ENCODE measurements around the gene KDR. TPM values are rescaled to one million over a fixed set of nuclear protein-coding genes. Genes with fewer than 3 reads are reported as not detected.

KDR gene
- total and polyA plus RNA-seq, 10 of the 15 experiments (the other 5 are each of a cell fraction or from before 2014, with no cell fraction given) = 0.04 to 0.13 TPM; not detected in 8

- Histone ChIP-seq H2AFZ (ENCODE audit: control insufficient read depth, low read depth, low read length) (no peak overlapping the region), H3K36me3 (ENCODE audit: control insufficient read depth in 2 of 2, insufficient read depth in 2 of 2, low read length in 1 of 2) (no peaks in the 10 kb centered on the region), H3K9ac (ENCODE audit: control insufficient read depth, insufficient read depth, low read length) (no peak overlapping the region), H4K20me1 (ENCODE audit: control insufficient read depth, insufficient read depth) (no peaks in the 10 kb centered on the region), H3K9me3 (replicated peaks; ENCODE audit: control insufficient read depth, insufficient read depth, low read length) (no peaks in the 10 kb centered on the region), H3K27ac (ENCODE audit: control insufficient read depth, insufficient read depth) (no peak overlapping the region), H3K27me3 (replicated peaks in 1 of 2; ENCODE audit: control insufficient read depth in 2 of 2, insufficient read depth in 2 of 2, low read length in 1 of 2) (no peaks in the 10 kb centered on the region), H3K79me2 (ENCODE audit: control insufficient read depth, insufficient read depth, low read length) (no peaks in the 10 kb centered on the region), H3K4me1 (ENCODE audit: control insufficient read depth, insufficient read depth, low read length) (no peaks in the 10 kb centered on the region), H3K4me2 (ENCODE audit: control insufficient read depth, insufficient read depth) (no peak overlapping the region), H3K4me3 (no peak overlapping the region)
- TF ChIP-seq USF2 (IDR thresholded peaks at IDR 0.05; ENCODE audit: borderline replicate concordance, low read depth, low read length) (no peak), MXI1 (IDR thresholded peaks at IDR 0.05; ENCODE audit: low read depth, low read length) (no peak), PKNOX1 (IDR thresholded peaks at IDR 0.05) (no peak), BRCA1 (IDR thresholded peaks at IDR 0.05; ENCODE audit: low read depth, low read length) (no peak), BACH1 (IDR thresholded peaks at IDR 0.05; ENCODE audit: borderline replicate concordance) (no peak), NFXL1 (IDR thresholded peaks at IDR 0.05; ENCODE audit: borderline replicate concordance) (no peak), EZH2 (IDR thresholded peaks at IDR 0.05; ENCODE audit: borderline replicate concordance, control insufficient read depth, low read depth, low read length) (no peak), CEBPZ (IDR thresholded peaks at IDR 0.05; ENCODE audit: low read depth, low read length) (no peak), HDAC2 (IDR thresholded peaks at IDR 0.05) (no peak), YBX1 (IDR thresholded peaks at IDR 0.05) (no peak), RFX5 (IDR thresholded peaks at IDR 0.05; ENCODE audit: low read depth, low read length) (no peak), BMI1 (IDR thresholded peaks at IDR 0.05; ENCODE audit: borderline replicate concordance) (no peak), BCL11A (IDR thresholded peaks at IDR 0.05; ENCODE audit: low read depth, low read length) (no peak), POLR2AphosphoS5 (IDR thresholded peaks at IDR 0.05; ENCODE audit: low read length) (no peak), E4F1 (IDR thresholded peaks at IDR 0.05; ENCODE audit: borderline replicate concordance, partially characterized antibody) (no peak), MEF2A (IDR thresholded peaks at IDR 0.05; ENCODE audit: insufficient read depth, low read depth, low read length) (no peak), RELA (IDR thresholded peaks at IDR 0.05; ENCODE audit: borderline replicate concordance, partially characterized antibody) (no peak), KDM1A (IDR thresholded peaks at IDR 0.05; ENCODE audit: borderline replicate concordance) (no peak), SIX5 (IDR thresholded peaks at IDR 0.05; ENCODE audit: low read depth, low read length, severe bottlenecking) (no peak)
- no peak for DNase-seq (ENCODE audit: low read depth, low spot score)
- WGBS (ENCODE audit: insufficient coverage, insufficient replicate concordance, low lambda C conversion rate, missing lambda C conversion rate) = 52% methylated on average over 5 of the region's 5 CpGs
- ChIA-PET POLR2A (no interaction called here), CTCF (interaction anchor here (1.2 kb wide), 1 partner anchor 61 kb away, joined by 4 read pairs; no protein-coding TSS in a partner anchor), SMC1A (ENCODE audit: uncharacterized antibody, unreplicated experiment) (no interaction called here), RAD21 (ENCODE audit: unreplicated experiment) (no interaction called here)
- ATAC-seq = no peak
- in situ Hi-C loops (cut with MboI) (no loop called here), intact Hi-C loops (cut with micrococcal nuclease; ENCODE audit: unreplicated experiment) (no loop called here)
- no peak for FAIRE-seq
- BruUV-seq (replicated peaks) = no TSS peak
These were observed 93.2 kb downstream of the KDR start for GRCh38 chr4:55032179-55032578.
